Measurements from ENCODE around the gene MAST4.

Gene MAST4

DNA sequence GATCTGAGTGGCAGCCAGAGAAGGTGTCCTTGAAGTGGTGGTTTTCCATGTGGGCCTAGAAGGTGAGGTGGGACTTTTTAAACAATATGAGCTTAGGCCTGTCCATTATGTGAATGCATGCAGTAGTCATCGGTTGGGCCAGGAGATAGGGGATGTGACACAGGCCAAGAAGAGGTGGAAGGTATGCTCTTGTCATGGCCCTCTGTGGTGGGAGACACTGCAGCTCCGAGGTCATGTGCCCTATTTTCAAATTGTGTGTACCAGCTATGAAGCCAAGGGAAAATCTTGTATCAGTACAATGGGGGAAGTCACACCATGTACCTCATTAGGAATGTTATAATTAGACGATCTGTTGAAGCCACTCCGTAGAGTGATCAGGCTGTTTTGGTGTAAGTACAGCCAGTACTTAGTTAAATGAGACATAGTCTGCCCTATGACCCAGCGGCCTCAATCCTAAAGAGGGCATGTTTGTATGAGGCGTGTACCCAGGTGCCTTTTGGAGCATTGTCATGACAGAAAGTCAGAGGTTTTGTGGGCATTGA is 280.1 kb downstream of the MAST4 start:
- TF ChIP-seq POU2F2 (IDR thresholded peaks at IDR 0.05; ENCODE audit: low read depth, low read length), result no peak
- no peak for TF ChIP-seq PAX5 (IDR thresholded peaks at IDR 0.05; ENCODE audit: insufficient read depth, low read length, severe bottlenecking)
- no peak for TF ChIP-seq POLR2A (IDR thresholded peaks at IDR 0.05; ENCODE audit: low read depth, low read length)
- TF ChIP-seq SPI1 (IDR thresholded peaks at IDR 0.05; ENCODE audit: low read depth, low read length), result no peak
- TF ChIP-seq TAF1 (IDR thresholded peaks at IDR 0.05; ENCODE audit: low read depth, low read length), result no peak
- TF ChIP-seq POLR2AphosphoS5 (IDR thresholded peaks at IDR 0.05; ENCODE audit: low read depth, low read length), result no peak
- DNase-seq (ENCODE audit: insufficient read length, low spot score), result no peak
- FAIRE-seq, result no peak

- no peak for TF ChIP-seq POU2F2 (IDR thresholded peaks at IDR 0.05; ENCODE audit: low read depth, low read length)
- no peak for TF ChIP-seq SPI1 (IDR thresholded peaks at IDR 0.05; ENCODE audit: low read depth, low read length)
- no peak for TF ChIP-seq POLR2AphosphoS5 (IDR thresholded peaks at IDR 0.05; ENCODE audit: low read depth, low read length)
- TF ChIP-seq POLR2A (IDR thresholded peaks at IDR 0.05; ENCODE audit: low read depth, low read length), result no peak
- TF ChIP-seq PAX5 (IDR thresholded peaks at IDR 0.05; ENCODE audit: insufficient read depth, low read length, severe bottlenecking), result no peak
- no peak for TF ChIP-seq TAF1 (IDR thresholded peaks at IDR 0.05; ENCODE audit: low read depth, low read length)
- DNase-seq (ENCODE audit: insufficient read length, low spot score) (no peak), FAIRE-seq (no peak)
Measured at GRCh38 chr5:66877843-66878242, 281.6 kb downstream of the MAST4 start.

DNA sequence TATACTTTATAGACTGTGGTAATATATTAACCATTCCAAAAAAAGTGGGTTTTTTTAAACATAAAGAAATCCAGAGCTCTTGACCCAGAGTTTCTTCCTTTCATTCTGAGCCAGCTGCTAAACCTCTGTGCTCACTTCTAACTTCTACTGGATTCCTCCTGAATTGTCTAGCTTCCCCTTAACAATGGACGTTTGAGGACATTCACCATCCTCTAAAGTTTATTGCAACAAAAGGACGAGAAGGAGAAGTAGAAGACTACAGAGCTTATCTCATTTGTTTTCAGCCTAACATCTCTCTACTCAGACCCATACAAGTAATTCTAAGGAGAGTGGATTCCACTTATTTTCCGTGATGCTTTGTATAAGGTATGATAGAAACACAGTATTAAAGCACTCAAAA is 284.2 kb downstream of the MAST4 start:
- FAIRE-seq (no peak), DNase-seq (ENCODE audit: insufficient read length, low spot score) (no peak)
- TF ChIP-seq TAF1 (IDR thresholded peaks at IDR 0.05; ENCODE audit: low read depth, low read length) (no peak), POLR2AphosphoS5 (IDR thresholded peaks at IDR 0.05; ENCODE audit: low read depth, low read length) (no peak), POU2F2 (IDR thresholded peaks at IDR 0.05; ENCODE audit: low read depth, low read length) (no peak), SPI1 (IDR thresholded peaks at IDR 0.05; ENCODE audit: low read depth, low read length) (no peak), PAX5 (IDR thresholded peaks at IDR 0.05; ENCODE audit: insufficient read depth, low read length, severe bottlenecking) (no peak), POLR2A (IDR thresholded peaks at IDR 0.05; ENCODE audit: low read depth, low read length) (no peak)

DNA sequence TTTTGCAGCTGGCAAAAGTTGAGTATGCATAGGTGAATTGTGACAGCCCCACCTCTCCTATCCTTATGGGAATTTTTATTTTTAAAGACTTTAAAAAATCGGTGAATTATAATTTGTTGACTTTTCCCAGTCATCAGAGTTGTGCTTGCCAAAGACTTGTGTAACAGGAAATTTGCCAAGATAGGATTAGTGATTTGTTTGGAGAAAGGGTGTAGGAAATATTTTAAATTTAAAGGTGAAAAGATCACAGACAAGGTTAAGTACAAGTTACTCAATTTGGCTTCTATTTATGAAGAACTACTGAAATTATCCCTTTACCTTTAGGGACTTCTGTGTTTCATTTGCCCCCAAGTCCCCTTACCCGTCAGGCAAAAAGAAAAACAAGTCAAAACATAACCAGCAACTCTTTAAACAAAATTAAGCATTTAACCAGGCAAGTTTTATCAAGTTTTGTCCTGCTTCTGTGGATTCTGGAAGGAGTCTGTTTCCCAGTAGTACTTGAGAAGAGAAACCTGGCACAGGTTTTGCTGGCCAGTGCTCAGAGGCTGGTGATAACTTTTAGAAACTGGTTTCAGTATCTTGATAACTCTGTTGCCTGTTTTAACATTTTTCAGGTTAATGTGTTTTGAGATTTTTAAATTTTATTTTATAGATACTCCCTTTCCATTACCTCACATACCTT is 285.4 kb downstream of the MAST4 start:
- FAIRE-seq (no peak), DNase-seq (ENCODE audit: insufficient read length, low spot score) (no peak)
- no peak for TF ChIP-seq POLR2A (IDR thresholded peaks at IDR 0.05; ENCODE audit: low read depth, low read length)
- TF ChIP-seq POLR2AphosphoS5 (IDR thresholded peaks at IDR 0.05; ENCODE audit: low read depth, low read length), result no peak
- no peak for TF ChIP-seq POU2F2 (IDR thresholded peaks at IDR 0.05; ENCODE audit: low read depth, low read length)

GRCh38 chr5:66882606-66883227 is 286.5 kb downstream of the MAST4 start:
- no peak for DNase-seq (ENCODE audit: insufficient read length, low spot score)
- peak; percentile 5 for FAIRE-seq
- no peak for TF ChIP-seq POLR2A (IDR thresholded peaks at IDR 0.05; ENCODE audit: low read depth, low read length)
- no peak for TF ChIP-seq PAX5 (IDR thresholded peaks at IDR 0.05; ENCODE audit: insufficient read depth, low read length, severe bottlenecking)
- TF ChIP-seq TAF1 (IDR thresholded peaks at IDR 0.05; ENCODE audit: low read depth, low read length), result no peak
- TF ChIP-seq POU2F2 (IDR thresholded peaks at IDR 0.05; ENCODE audit: low read depth, low read length), result no peak
- TF ChIP-seq POLR2AphosphoS5 (IDR thresholded peaks at IDR 0.05; ENCODE audit: low read depth, low read length), result no peak
- no peak for TF ChIP-seq SPI1 (IDR thresholded peaks at IDR 0.05; ENCODE audit: low read depth, low read length)

DNA sequence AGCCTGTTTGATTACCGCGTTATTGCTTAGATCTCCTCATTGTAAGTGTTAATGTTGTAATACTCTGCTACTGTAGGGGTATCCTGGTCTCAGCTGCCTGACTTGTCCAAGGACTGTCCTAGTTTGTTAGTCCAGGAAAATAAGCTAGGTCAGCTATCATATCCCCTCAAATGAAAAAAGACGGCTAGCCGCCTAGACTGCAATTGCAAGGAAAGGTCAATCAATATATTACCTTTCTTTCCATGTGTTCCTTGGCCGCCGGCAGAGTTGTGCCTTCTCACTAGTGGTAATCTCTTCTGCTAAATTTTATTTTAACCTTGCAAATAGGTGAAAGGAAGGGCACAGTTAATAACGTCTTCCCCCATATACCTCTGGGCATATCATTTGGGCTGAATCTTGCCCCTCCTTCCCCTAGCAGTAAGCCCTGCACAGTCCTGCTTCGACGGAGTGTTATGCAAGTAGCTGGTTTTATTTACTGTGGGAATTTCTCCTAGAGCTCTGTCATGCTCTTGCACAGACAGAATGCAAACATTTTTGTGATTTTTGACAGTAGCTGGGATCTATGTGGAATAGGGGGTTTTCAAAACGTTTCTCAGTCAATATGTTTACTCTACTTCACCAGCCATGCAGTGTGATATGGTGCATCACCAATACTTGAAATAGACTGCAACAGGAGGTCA is 288.5 kb downstream of the MAST4 start:
- DNase-seq (ENCODE audit: insufficient read length, low spot score), result no peak

DNA sequence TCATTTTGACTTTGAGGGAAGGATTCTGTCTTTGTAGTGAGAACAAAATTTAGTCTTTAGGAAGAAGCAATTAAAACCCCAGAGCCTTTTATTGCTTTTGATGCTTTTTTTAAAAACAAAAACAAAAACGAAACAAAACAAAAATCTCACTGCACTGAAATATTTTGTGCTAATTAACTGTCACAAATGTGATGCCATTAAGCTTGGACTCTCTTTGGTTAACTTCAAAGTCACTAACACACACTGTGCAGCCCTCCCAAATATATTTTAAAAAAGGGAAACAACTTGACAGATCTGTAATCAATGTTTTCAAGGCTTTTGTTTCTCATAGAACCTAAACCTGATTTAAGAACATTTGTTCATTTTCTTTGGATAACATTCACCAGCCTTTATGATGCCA is 290.7 kb downstream of the MAST4 start:
- FAIRE-seq (no peak), DNase-seq (ENCODE audit: insufficient read length, low spot score) (no peak)
- no peak for TF ChIP-seq TAF1 (IDR thresholded peaks at IDR 0.05; ENCODE audit: low read depth, low read length)
- TF ChIP-seq PAX5 (IDR thresholded peaks at IDR 0.05; ENCODE audit: insufficient read depth, low read length, severe bottlenecking), result no peak
- no peak for TF ChIP-seq SPI1 (IDR thresholded peaks at IDR 0.05; ENCODE audit: low read depth, low read length)
- no peak for TF ChIP-seq POLR2A (IDR thresholded peaks at IDR 0.05; ENCODE audit: low read depth, low read length)
- TF ChIP-seq POU2F2 (IDR thresholded peaks at IDR 0.05; ENCODE audit: low read depth, low read length), result no peak
- TF ChIP-seq POLR2AphosphoS5 (IDR thresholded peaks at IDR 0.05; ENCODE audit: low read depth, low read length), result no peak

More for the DNA sequence above, 288.5 kb downstream of the MAST4 start:
- TF ChIP-seq POU2F2 (IDR thresholded peaks at IDR 0.05; ENCODE audit: low read depth, low read length) (no peak), PAX5 (IDR thresholded peaks at IDR 0.05; ENCODE audit: insufficient read depth, low read length, severe bottlenecking) (no peak), SPI1 (IDR thresholded peaks at IDR 0.05; ENCODE audit: low read depth, low read length) (no peak), TAF1 (IDR thresholded peaks at IDR 0.05; ENCODE audit: low read depth, low read length) (no peak), POLR2A (IDR thresholded peaks at IDR 0.05; ENCODE audit: low read depth, low read length) (no peak), POLR2AphosphoS5 (IDR thresholded peaks at IDR 0.05; ENCODE audit: low read depth, low read length) (no peak)
- FAIRE-seq, result no peak

DNA sequence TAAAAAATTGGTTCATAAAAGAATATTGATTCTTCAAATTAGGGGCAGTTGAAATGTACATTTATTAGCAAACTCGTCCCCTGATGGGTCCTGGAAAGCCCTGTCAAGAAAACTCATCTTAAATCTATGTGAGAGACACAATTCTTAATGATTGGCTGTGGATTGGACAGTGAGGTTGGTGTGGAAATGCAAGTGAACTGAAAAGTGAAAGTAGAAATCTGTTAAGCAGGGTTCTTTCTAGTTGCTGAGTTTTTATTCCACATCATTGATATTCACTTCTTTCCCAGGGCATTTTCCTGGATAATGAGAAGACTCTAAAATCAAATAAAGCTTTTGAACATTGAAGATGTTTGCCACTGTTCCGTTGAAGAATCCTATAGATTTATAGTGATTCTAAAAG is 292.4 kb downstream of the MAST4 start:
- FAIRE-seq (no peak), DNase-seq (ENCODE audit: insufficient read length, low spot score) (no peak)
- TF ChIP-seq TAF1 (IDR thresholded peaks at IDR 0.05; ENCODE audit: low read depth, low read length), result no peak
- TF ChIP-seq PAX5 (IDR thresholded peaks at IDR 0.05; ENCODE audit: insufficient read depth, low read length, severe bottlenecking), result no peak
- TF ChIP-seq POLR2AphosphoS5 (IDR thresholded peaks at IDR 0.05; ENCODE audit: low read depth, low read length), result no peak
- no peak for TF ChIP-seq SPI1 (IDR thresholded peaks at IDR 0.05; ENCODE audit: low read depth, low read length)
- TF ChIP-seq POU2F2 (IDR thresholded peaks at IDR 0.05; ENCODE audit: low read depth, low read length), result no peak
- TF ChIP-seq POLR2A (IDR thresholded peaks at IDR 0.05; ENCODE audit: low read depth, low read length), result no peak

GRCh38 chr5:66889056-66889455 is 292.9 kb downstream of the MAST4 start:
- DNase-seq (ENCODE audit: insufficient read length, low spot score), result no peak
- no peak for FAIRE-seq
- TF ChIP-seq POLR2AphosphoS5 (IDR thresholded peaks at IDR 0.05; ENCODE audit: low read depth, low read length) (no peak), PAX5 (IDR thresholded peaks at IDR 0.05; ENCODE audit: insufficient read depth, low read length, severe bottlenecking) (no peak), POLR2A (IDR thresholded peaks at IDR 0.05; ENCODE audit: low read depth, low read length) (no peak), TAF1 (IDR thresholded peaks at IDR 0.05; ENCODE audit: low read depth, low read length) (no peak), POU2F2 (IDR thresholded peaks at IDR 0.05; ENCODE audit: low read depth, low read length) (no peak), SPI1 (IDR thresholded peaks at IDR 0.05; ENCODE audit: low read depth, low read length) (no peak)

All from GM12891 (cell line).